WTC11 (cell line): ENCODE results near the gene ELMO1. TPM values are rescaled to one million over a fixed set of nuclear protein-coding genes. Genes with fewer than 3 reads are reported as not detected.

Source experiments
- ATAC-seq: fragments of 200-7000 bp; cut with Tn5 transposase; 2 replicates; pipeline ENCODE4 v1.10.0; 2021; ENCODE audit warnings: mild to moderate bottlenecking, moderate library complexity
- CTCF ChIA-PET: fragments of 300-600 bp; sonication (Branson Sonifier 250); formaldehyde crosslinking; loops from one replicate; lab custom pipeline; 2021; ENCODE audit warnings: antibody characterized with exemption; lab: Charles Lee
- POLR2A ChIA-PET: fragments of 350-600 bp; sonication (Branson Sonifier 250); formaldehyde crosslinking; loops from one replicate; lab custom pipeline; 2021; ENCODE audit warnings: antibody characterized with exemption; lab: Charles Lee
- DNase-seq: peaks from one replicate; pipeline ENCODE4 v3.0.0; 2021; ENCODE audit warnings: low spot score
- H3K27ac Mint-ChIP-seq: 2 replicates; pipeline ENCODE4 v1.8.0; 2021; ENCODE audit warnings: mixed read lengths
- H3K27me3 Mint-ChIP-seq: 2 replicates; pipeline ENCODE4 v1.8.0; 2021; ENCODE audit warnings: low read depth, mild to moderate bottlenecking, moderate library complexity, mixed read lengths
- H3K36me3 Mint-ChIP-seq: 2 replicates; pipeline ENCODE4 v1.8.0; 2021; ENCODE audit warnings: mixed read lengths
- H3K4me1 Mint-ChIP-seq: 2 replicates; pipeline ENCODE4 v1.8.0; 2022; ENCODE audit warnings: mixed read lengths
- H3K4me3 Mint-ChIP-seq: 2 replicates; pipeline ENCODE4 v1.8.0; 2021; ENCODE audit warnings: mild to moderate bottlenecking, moderate library complexity, mixed read lengths
- H3K9me3 Mint-ChIP-seq: 2 replicates; pipeline ENCODE4 v1.8.0; 2021; ENCODE audit warnings: mixed read lengths
- AFF4 ChIP-seq: sonication (generic); formaldehyde crosslinking; IDR thresholded peaks from 2 replicates; pipeline ENCODE4 v1.8.1; 2023; ENCODE audit warnings: mild to moderate bottlenecking, missing genetic modification reagents, borderline replicate concordance
- EMX1 ChIP-seq: fragments of 250-450 bp; sonication (Bioruptor Pico); IDR thresholded peaks from 2 replicates; pipeline ENCODE4 v1.8.0; 2021; ENCODE audit warnings: mild to moderate bottlenecking
- ETV6 ChIP-seq: sonication (generic); formaldehyde crosslinking; IDR thresholded peaks from 2 replicates; pipeline ENCODE4 v1.8.1; 2022; ENCODE audit warnings: mild to moderate bottlenecking, missing genetic modification reagents
- FOXK1 ChIP-seq: sonication (generic); formaldehyde crosslinking; IDR thresholded peaks from 2 replicates; pipeline ENCODE4 v1.8.0; 2022; ENCODE audit warnings: mild to moderate bottlenecking, moderate library complexity, missing genetic modification reagents
- HMGA2 ChIP-seq: fragments of 250-450 bp; sonication (Bioruptor Pico); IDR thresholded peaks from 2 replicates; pipeline ENCODE4 v1.4.0; 2021; ENCODE audit warnings: mild to moderate bottlenecking, moderate library complexity
- MYBL2 ChIP-seq: sonication (generic); formaldehyde crosslinking; IDR thresholded peaks from 2 replicates; pipeline ENCODE4 v1.8.1; 2023; ENCODE audit warnings: mild to moderate bottlenecking, moderate library complexity, missing genetic modification reagents
- USF2 ChIP-seq: sonication (generic); formaldehyde crosslinking; IDR thresholded peaks from 2 replicates; pipeline ENCODE4 v1.8.1; 2023; ENCODE audit warnings: mild to moderate bottlenecking, missing genetic modification reagents, moderate library complexity
- ZBTB43 ChIP-seq: sonication (generic); formaldehyde crosslinking; IDR thresholded peaks from 2 replicates; pipeline ENCODE4 v1.8.1; 2023; ENCODE audit warnings: mild to moderate bottlenecking, missing genetic modification reagents
- ZNF121 ChIP-seq: sonication (generic); formaldehyde crosslinking; IDR thresholded peaks from 2 replicates; pipeline ENCODE4 v1.8.0; 2023; ENCODE audit warnings: missing genetic modification reagents
- ZNF138 ChIP-seq: sonication (generic); formaldehyde crosslinking; conservative IDR thresholded peaks from 2 replicates; pipeline ENCODE4 v1.8.1; 2022; ENCODE audit warnings: mild to moderate bottlenecking, moderate library complexity, missing genetic modification reagents
- ZNF219 ChIP-seq: sonication (generic); formaldehyde crosslinking; IDR thresholded peaks from 2 replicates; pipeline ENCODE4 v1.8.0; 2023; ENCODE audit warnings: missing genetic modification reagents, mild to moderate bottlenecking, borderline replicate concordance
- ZNF263 ChIP-seq: sonication (generic); formaldehyde crosslinking; IDR thresholded peaks from 2 replicates; pipeline ENCODE4 v1.8.1; 2022; ENCODE audit warnings: low read depth, mild to moderate bottlenecking, moderate library complexity, missing genetic modification reagents
- ZNF532 ChIP-seq: fragments of 250-450 bp; sonication (Bioruptor Pico); IDR thresholded peaks from 2 replicates; pipeline ENCODE4 v1.9.0; 2021; ENCODE audit warnings: mild to moderate bottlenecking, borderline replicate concordance
- total RNA-seq: library from RNA; stranded (reverse); gene quantifications from 3 replicates; pipeline ENCODE4 v1.2.3, GENCODE V29; 2021
- TF ChIP-seq, protein P1 (sequence below): sonication (generic); formaldehyde crosslinking; IDR thresholded peaks from 2 replicates; pipeline ENCODE4 v1.8.1; 2022; ENCODE audit warnings: low read depth, missing genetic modification reagents, borderline replicate concordance
- TF ChIP-seq, protein P2 (sequence below): fragments of 250-450 bp; sonication (Bioruptor Pico); IDR thresholded peaks from 2 replicates; pipeline ENCODE4 v1.9.0; 2021; ENCODE audit warnings: mild to moderate bottlenecking
- TF ChIP-seq, protein P3 (sequence below): sonication (generic); formaldehyde crosslinking; conservative IDR thresholded peaks from 2 replicates; pipeline ENCODE4 v1.8.1; 2023; ENCODE audit warnings: mild to moderate bottlenecking, low read depth, missing genetic modification reagents, moderate library complexity

Gene ELMO1
- total RNA-seq, 1 experiment from 2014 or later: 19.4 TPM

GRCh38 chr7:36906956-36907635 is 541.6 kb downstream of the ELMO1 start:
- H3K36me3 Mint-ChIP-seq: no peaks in the 10 kb centered on the region
- POLR2A ChIA-PET: no interaction called here
- TF ChIP-seq AFF4 (CRISPR knock-in tag): no peak
- no peak for TF ChIP-seq ZNF121 (CRISPR knock-in tag)
- TF ChIP-seq, protein P1, sequence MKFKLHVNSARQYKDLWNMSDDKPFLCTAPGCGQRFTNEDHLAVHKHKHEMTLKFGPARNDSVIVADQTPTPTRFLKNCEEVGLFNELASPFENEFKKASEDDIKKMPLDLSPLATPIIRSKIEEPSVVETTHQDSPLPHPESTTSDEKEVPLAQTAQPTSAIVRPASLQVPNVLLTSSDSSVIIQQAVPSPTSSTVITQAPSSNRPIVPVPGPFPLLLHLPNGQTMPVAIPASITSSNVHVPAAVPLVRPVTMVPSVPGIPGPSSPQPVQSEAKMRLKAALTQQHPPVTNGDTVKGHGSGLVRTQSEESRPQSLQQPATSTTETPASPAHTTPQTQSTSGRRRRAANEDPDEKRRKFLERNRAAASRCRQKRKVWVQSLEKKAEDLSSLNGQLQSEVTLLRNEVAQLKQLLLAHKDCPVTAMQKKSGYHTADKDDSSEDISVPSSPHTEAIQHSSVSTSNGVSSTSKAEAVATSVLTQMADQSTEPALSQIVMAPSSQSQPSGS (CRISPR knock-in tag): no peak
- TF ChIP-seq ZNF263: no peak
- no peak for TF ChIP-seq ZNF138 (CRISPR knock-in tag)
- no peak for TF ChIP-seq ETV6 (CRISPR knock-in tag)
- no peak for TF ChIP-seq FOXK1
- TF ChIP-seq, protein P2, sequence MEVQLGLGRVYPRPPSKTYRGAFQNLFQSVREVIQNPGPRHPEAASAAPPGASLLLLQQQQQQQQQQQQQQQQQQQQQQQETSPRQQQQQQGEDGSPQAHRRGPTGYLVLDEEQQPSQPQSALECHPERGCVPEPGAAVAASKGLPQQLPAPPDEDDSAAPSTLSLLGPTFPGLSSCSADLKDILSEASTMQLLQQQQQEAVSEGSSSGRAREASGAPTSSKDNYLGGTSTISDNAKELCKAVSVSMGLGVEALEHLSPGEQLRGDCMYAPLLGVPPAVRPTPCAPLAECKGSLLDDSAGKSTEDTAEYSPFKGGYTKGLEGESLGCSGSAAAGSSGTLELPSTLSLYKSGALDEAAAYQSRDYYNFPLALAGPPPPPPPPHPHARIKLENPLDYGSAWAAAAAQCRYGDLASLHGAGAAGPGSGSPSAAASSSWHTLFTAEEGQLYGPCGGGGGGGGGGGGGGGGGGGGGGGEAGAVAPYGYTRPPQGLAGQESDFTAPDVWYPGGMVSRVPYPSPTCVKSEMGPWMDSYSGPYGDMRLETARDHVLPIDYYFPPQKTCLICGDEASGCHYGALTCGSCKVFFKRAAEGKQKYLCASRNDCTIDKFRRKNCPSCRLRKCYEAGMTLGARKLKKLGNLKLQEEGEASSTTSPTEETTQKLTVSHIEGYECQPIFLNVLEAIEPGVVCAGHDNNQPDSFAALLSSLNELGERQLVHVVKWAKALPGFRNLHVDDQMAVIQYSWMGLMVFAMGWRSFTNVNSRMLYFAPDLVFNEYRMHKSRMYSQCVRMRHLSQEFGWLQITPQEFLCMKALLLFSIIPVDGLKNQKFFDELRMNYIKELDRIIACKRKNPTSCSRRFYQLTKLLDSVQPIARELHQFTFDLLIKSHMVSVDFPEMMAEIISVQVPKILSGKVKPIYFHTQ (CRISPR knock-in tag): no peak
- TF ChIP-seq ZNF532 (CRISPR knock-in tag): no peak
- no peak for TF ChIP-seq HMGA2
- TF ChIP-seq MYBL2 (CRISPR knock-in tag): no peak
- TF ChIP-seq EMX1: no peak
- no peak for TF ChIP-seq USF2 (CRISPR knock-in tag)
- no peak for TF ChIP-seq ZNF219 (CRISPR knock-in tag)
- TF ChIP-seq, protein P3, sequence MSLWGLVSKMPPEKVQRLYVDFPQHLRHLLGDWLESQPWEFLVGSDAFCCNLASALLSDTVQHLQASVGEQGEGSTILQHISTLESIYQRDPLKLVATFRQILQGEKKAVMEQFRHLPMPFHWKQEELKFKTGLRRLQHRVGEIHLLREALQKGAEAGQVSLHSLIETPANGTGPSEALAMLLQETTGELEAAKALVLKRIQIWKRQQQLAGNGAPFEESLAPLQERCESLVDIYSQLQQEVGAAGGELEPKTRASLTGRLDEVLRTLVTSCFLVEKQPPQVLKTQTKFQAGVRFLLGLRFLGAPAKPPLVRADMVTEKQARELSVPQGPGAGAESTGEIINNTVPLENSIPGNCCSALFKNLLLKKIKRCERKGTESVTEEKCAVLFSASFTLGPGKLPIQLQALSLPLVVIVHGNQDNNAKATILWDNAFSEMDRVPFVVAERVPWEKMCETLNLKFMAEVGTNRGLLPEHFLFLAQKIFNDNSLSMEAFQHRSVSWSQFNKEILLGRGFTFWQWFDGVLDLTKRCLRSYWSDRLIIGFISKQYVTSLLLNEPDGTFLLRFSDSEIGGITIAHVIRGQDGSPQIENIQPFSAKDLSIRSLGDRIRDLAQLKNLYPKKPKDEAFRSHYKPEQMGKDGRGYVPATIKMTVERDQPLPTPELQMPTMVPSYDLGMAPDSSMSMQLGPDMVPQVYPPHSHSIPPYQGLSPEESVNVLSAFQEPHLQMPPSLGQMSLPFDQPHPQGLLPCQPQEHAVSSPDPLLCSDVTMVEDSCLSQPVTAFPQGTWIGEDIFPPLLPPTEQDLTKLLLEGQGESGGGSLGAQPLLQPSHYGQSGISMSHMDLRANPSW: no peak
- TF ChIP-seq ZBTB43 (CRISPR knock-in tag): no peak
- no peak overlapping the region for H3K27ac Mint-ChIP-seq
- H3K9me3 Mint-ChIP-seq: no peaks in the 10 kb centered on the region
- no peak for DNase-seq
- no peak overlapping the region for H3K4me3 Mint-ChIP-seq
- CTCF ChIA-PET: no interaction called here
- ATAC-seq: no peak
- peaks cover 12% of the 10 kb centered on the region for H3K4me1 Mint-ChIP-seq
- no peaks in the 10 kb centered on the region for H3K27me3 Mint-ChIP-seq
